Natural killer cell treated with Interleukin-12 subunit alpha and Interleukin-12 subunit beta and Interleukin-15 and Interleukin-18, amount 100 ng/mL, for 72 hours (primary cell): ENCODE measurements around the gene GGN. TPM values are rescaled to one million over a fixed set of nuclear protein-coding genes. Genes with fewer than 3 reads are reported as not detected.
"Not testable (repeated sequence)": the region's sequence is repeated elsewhere in the genome, so short reads cannot be mapped to it uniquely, and the experiment has no call there.

Source experiments
- ATAC-seq, 2 donors: fragments of 150-1000 bp; cut with Tn5 transposase in 1 of 2; sonication (Bioruptor Pico), chemical (Tn5 transposase) in 1 of 2; 2 replicates each; pipeline ENCODE4 v1.10.0; 2021
- DNase-seq: peaks from one replicate; pipeline ENCODE4 v3.0.0; 2022; ENCODE audit warnings: low spot score
- H3K27ac Mint-ChIP-seq, 2 donors: 1 replicate in 1 of 2; 2 replicates in 1 of 2; pipeline ENCODE4 v1.8.0; 2022; ENCODE audit warnings: mixed read lengths in 2 of 2, mild to moderate bottlenecking in 1 of 2, moderate library complexity in 1 of 2
- H3K27me3 Mint-ChIP-seq, 2 donors: 1 replicate in 1 of 2; 2 replicates in 1 of 2; pipeline ENCODE4 v1.8.0; 2022; ENCODE audit warnings: mixed read lengths in 2 of 2
- H3K36me3 Mint-ChIP-seq: one replicate; pipeline ENCODE4 v1.8.0; 2022; ENCODE audit warnings: mixed read lengths
- H3K4me1 Mint-ChIP-seq, 2 donors: 1 replicate in 1 of 2; 2 replicates in 1 of 2; pipeline ENCODE4 v1.8.0; 2022; ENCODE audit warnings: low read depth in 2 of 2, mixed read lengths in 2 of 2, mild to moderate bottlenecking in 1 of 2
- H3K4me3 Mint-ChIP-seq: one replicate; pipeline ENCODE4 v1.8.0; 2022; ENCODE audit warnings: mixed read lengths
- H3K9me3 Mint-ChIP-seq: 2 replicates; pipeline ENCODE4 v1.8.0; 2022; ENCODE audit warnings: mixed read lengths
- total RNA-seq, 2 donors: library from RNA; stranded (reverse); gene quantifications; one replicate each; pipeline ENCODE4 v1.2.3, GENCODE V29; 2022

The GGN gene
- total RNA-seq, 2 donors from 2014 or later, result 0.24 TPM; not detected in 1

- peaks cover 30 to 34% of the 10 kb centered on the region in 2 donors for H3K4me1 Mint-ChIP-seq
- peak overlapping the region; percentile 95 to 98 for H3K27ac Mint-ChIP-seq
- H3K9me3 Mint-ChIP-seq, result no peaks in the 10 kb centered on the region
- H3K36me3 Mint-ChIP-seq, result peaks cover 9% of the 10 kb centered on the region
- H3K27me3 Mint-ChIP-seq, result peaks cover 0 to under 1% of the 10 kb centered on the region in 2 donors
- ATAC-seq, result no peak
- no peak for DNase-seq
- peak overlapping the region; percentile 99 for H3K4me3 Mint-ChIP-seq
Observed at GRCh38 chr19:38375748-38376147, 12.1 kb downstream of the GGN start.

- Mint-ChIP-seq H3K4me1 (peaks cover 30 to 34% of the 10 kb centered on the region in 2 donors), H3K27ac (peak overlapping the region; percentile 95 to 98), H3K4me3 (peak overlapping the region; percentile 99), H3K27me3 (peaks cover 4 to 7% of the 10 kb centered on the region in 2 donors), H3K9me3 (no peaks in the 10 kb centered on the region), H3K36me3 (peaks cover 9% of the 10 kb centered on the region)
- ATAC-seq (no peak), DNase-seq (no peak)
Observed at GRCh38 chr19:38375098-38375493, 12.7 kb downstream of the GGN start.

- peaks cover 9% of the 10 kb centered on the region for H3K36me3 Mint-ChIP-seq
Observed at GRCh38 chr19:38374332-38375097, 13.3 kb downstream of the GGN start, which contains the start of gene PSMD8. Gene PSMD8, plus strand, starts transcription at chr19:38374571. Its CDS starts 31 bp downstream, at chr19:38374602.

GRCh38 chr19:38373907-38374331 lies 13.9 kb downstream of the GGN start:
- Mint-ChIP-seq H3K27ac (peak overlapping the region; percentile 95 to 98), H3K4me1 (peaks cover 27 to 30% of the 10 kb centered on the region in 2 donors), H3K27me3 (peaks cover 4 to 7% of the 10 kb centered on the region in 2 donors), H3K36me3 (peaks cover 9% of the 10 kb centered on the region), H3K4me3 (peak overlapping the region; percentile 99), H3K9me3 (no peaks in the 10 kb centered on the region)
- DNase-seq, result no peak
- ATAC-seq, result no peak

More at GRCh38 chr19:38374332-38375097, 13.3 kb downstream of the GGN start, which contains the start of gene PSMD8:
- peak within 1 kb of the TSS; percentile 95 to 98 for H3K27ac Mint-ChIP-seq
- H3K9me3 Mint-ChIP-seq, result no peaks in the 10 kb centered on the region
- peaks cover 4 to 7% of the 10 kb centered on the region in 2 donors for H3K27me3 Mint-ChIP-seq
- ATAC-seq (peak; percentile 99), DNase-seq (peak; percentile 99)
- peaks cover 30 to 33% of the 10 kb centered on the region in 2 donors for H3K4me1 Mint-ChIP-seq
- H3K4me3 Mint-ChIP-seq, result peak within 1 kb of the TSS; percentile 99

GRCh38 chr19:38371081-38371480 lies 16.8 kb downstream of the GGN start:
- Mint-ChIP-seq H3K36me3 (peaks cover 9% of the 10 kb centered on the region), H3K4me1 (peaks cover 18 to 21% of the 10 kb centered on the region in 2 donors), H3K4me3 (no peak overlapping the region), H3K27me3 (peaks cover 7% of the 10 kb centered on the region in 2 donors), H3K9me3 (no peaks in the 10 kb centered on the region), H3K27ac (no peak overlapping the region)
- DNase-seq (no peak), ATAC-seq (no peak)

- Mint-ChIP-seq H3K4me1 (peaks cover 10 to 13% of the 10 kb centered on the region in 2 donors), H3K27me3 (peaks cover 7 to 9% of the 10 kb centered on the region in 2 donors), H3K4me3 (no peak overlapping the region), H3K36me3 (peaks cover 8% of the 10 kb centered on the region), H3K27ac (no peak overlapping the region), H3K9me3 (no peaks in the 10 kb centered on the region)
- DNase-seq (no peak), ATAC-seq (no peak)
Observed at GRCh38 chr19:38370299-38370698, 17.5 kb downstream of the GGN start.

GRCh38 chr19:38369584-38369983 lies 18.2 kb downstream of the GGN start:
- H3K27ac Mint-ChIP-seq, result no peak overlapping the region
- DNase-seq, result no peak
- H3K4me1 Mint-ChIP-seq, result peaks cover 3 to 6% of the 10 kb centered on the region in 2 donors
- no peaks in the 10 kb centered on the region for H3K9me3 Mint-ChIP-seq
- H3K27me3 Mint-ChIP-seq, result peaks cover 7 to 9% of the 10 kb centered on the region in 2 donors
- no peak for ATAC-seq
- no peak overlapping the region for H3K4me3 Mint-ChIP-seq
- H3K36me3 Mint-ChIP-seq, result peaks cover under 1% of the 10 kb centered on the region

GRCh38 chr19:38367041-38367440 lies 20.8 kb downstream of the GGN start:
- H3K27ac Mint-ChIP-seq, result no peak overlapping the region
- H3K9me3 Mint-ChIP-seq, result no peaks in the 10 kb centered on the region

GRCh38 chr19:38362946-38363688 lies 24.7 kb downstream of the GGN start:
- not testable (repeated sequence) for ATAC-seq, H3K27ac Mint-ChIP-seq, H3K36me3 Mint-ChIP-seq, H3K9me3 Mint-ChIP-seq, DNase-seq
- Mint-ChIP-seq H3K27me3 (peaks cover 9 to 20% of the 10 kb centered on the region in 2 donors), H3K4me3 (peak overlapping the region; percentile 38), H3K4me1 (peaks cover 6 to 11% of the 10 kb centered on the region in 2 donors)

More at GRCh38 chr19:38367041-38367440, 20.8 kb downstream of the GGN start:
- no peak for DNase-seq
- no peaks in the 10 kb centered on the region for H3K36me3 Mint-ChIP-seq
- peaks cover 0 to 2% of the 10 kb centered on the region in 2 donors for H3K4me1 Mint-ChIP-seq
- ATAC-seq, result no peak
- peaks cover 7 to 9% of the 10 kb centered on the region in 2 donors for H3K27me3 Mint-ChIP-seq
- no peak overlapping the region for H3K4me3 Mint-ChIP-seq

- ATAC-seq (peak; percentile 85 to 90), DNase-seq (peak; percentile 85)
- Mint-ChIP-seq H3K27me3 (peaks cover 9 to 20% of the 10 kb centered on the region in 2 donors), H3K4me1 (peaks cover 6 to 11% of the 10 kb centered on the region in 2 donors), H3K9me3 (no peaks in the 10 kb centered on the region), H3K27ac (no peak overlapping the region), H3K4me3 (peak overlapping the region; percentile 83), H3K36me3 (no peaks in the 10 kb centered on the region)
Observed at GRCh38 chr19:38362076-38362945, 25.5 kb downstream of the GGN start.

- ATAC-seq, result peak; percentile 81 to 88
- H3K4me1 Mint-ChIP-seq, result peaks cover 6 to 11% of the 10 kb centered on the region in 2 donors
- H3K36me3 Mint-ChIP-seq, result no peaks in the 10 kb centered on the region
- H3K27me3 Mint-ChIP-seq, result peaks cover 9 to 22% of the 10 kb centered on the region in 2 donors
- H3K27ac Mint-ChIP-seq, result no peak overlapping the region
- DNase-seq, result peak; percentile 78
- H3K4me3 Mint-ChIP-seq, result peak overlapping the region; percentile 83
- H3K9me3 Mint-ChIP-seq, result no peaks in the 10 kb centered on the region
Observed at GRCh38 chr19:38361633-38362075, 26.2 kb downstream of the GGN start.

GRCh38 chr19:38360839-38361631 lies 26.8 kb downstream of the GGN start:
- Mint-ChIP-seq H3K9me3 (no peaks in the 10 kb centered on the region), H3K36me3 (no peaks in the 10 kb centered on the region), H3K4me3 (peak overlapping the region; percentile 83), H3K27me3 (peaks cover 13 to 20% of the 10 kb centered on the region in 2 donors), H3K27ac (no peak overlapping the region), H3K4me1 (peaks cover 6 to 11% of the 10 kb centered on the region in 2 donors)
- ATAC-seq (no peak), DNase-seq (no peak)
